IMR-90 (cell line): ENCODE results near the gene ANKRD11. TPM values are rescaled to one million over a fixed set of nuclear protein-coding genes. Genes with fewer than 3 reads are reported as not detected.
"Not testable (repeated sequence)": the region's sequence is repeated elsewhere in the genome, so short reads cannot be mapped to it uniquely, and the experiment has no call there.

Experiments
- ATAC-seq: fragments of 200-7000 bp; cut with Tn5 transposase; 2 replicates; pipeline ENCODE4 v1.9.1; 2020; ENCODE audit warnings: low read depth, mild to moderate bottlenecking, moderate library complexity
- BruUV-seq: library from RNA; stranded (reverse); fragments of 400-500 nt; replicated peaks from 2 replicates; lab custom pipeline; 2021; lab: Mats Ljungman, UMichigan
- CTCF ChIA-PET: fragments of 300-600 bp; formaldehyde crosslinking; extraction: SDS; loops from one replicate; lab custom pipeline; 2021; ENCODE audit warnings: antibody characterized with exemption; lab: Yijun Ruan, JAX
- POLR2A ChIA-PET: fragments of 300-600 bp; sonication (Branson Sonifier 250); formaldehyde crosslinking; loops from one replicate; lab custom pipeline; 2022; ENCODE audit warnings: antibody characterized with exemption; ENCODE audit not compliant: unreplicated experiment; lab: Charles Lee
- DNase-seq: peaks from one replicate; pipeline ENCODE4 v3.0.0; 2013
- H2AFZ ChIP-seq: replicated peaks from 2 replicates; pipeline ENCODE3; 2013; ENCODE audit warnings: low read length, mild to moderate bottlenecking; ENCODE audit not compliant: poor library complexity
- H2AK5ac ChIP-seq: 2 replicates; pipeline ENCODE4 v1.6.1; 2013; ENCODE audit warnings: low read depth, low read length, inconsistent platforms
- H2AK9ac ChIP-seq: replicated peaks from 2 replicates; pipeline ENCODE3; 2013; ENCODE audit warnings: mild to moderate bottlenecking, low read depth, low read length, moderate library complexity; ENCODE audit not compliant: poor library complexity
- H2BK120ac ChIP-seq: 2 replicates; pipeline ENCODE4 v1.6.1; 2013; ENCODE audit warnings: low read depth, low read length, inconsistent platforms
- H2BK15ac ChIP-seq: 3 replicates; pipeline ENCODE4 v1.6.1; 2013; ENCODE audit warnings: low read depth, low read length, inconsistent platforms
- H2BK20ac ChIP-seq: 2 replicates; pipeline ENCODE4 v1.6.1; 2013; ENCODE audit warnings: low read depth, mild to moderate bottlenecking, inconsistent platforms, low read length, moderate library complexity
- H2BK5ac ChIP-seq: 2 replicates; pipeline ENCODE4 v1.6.1; 2013; ENCODE audit warnings: mild to moderate bottlenecking, low read depth, low read length, inconsistent platforms; ENCODE audit not compliant: poor library complexity, severe bottlenecking
- H3K14ac ChIP-seq: replicated peaks from 2 replicates; pipeline ENCODE4 v1.6.1; 2013; ENCODE audit warnings: low read depth, low read length, inconsistent platforms
- H3K18ac ChIP-seq: 2 replicates; pipeline ENCODE4 v1.6.1; 2013; ENCODE audit warnings: low read depth, low read length, control low read depth
- H3K23ac ChIP-seq: 2 replicates; pipeline ENCODE4 v1.6.1; 2013; ENCODE audit warnings: low read depth, low read length, inconsistent platforms
- H3K27ac ChIP-seq: 2 replicates; pipeline ENCODE4 v1.5.1; 2013; ENCODE audit warnings: mild to moderate bottlenecking, control low read depth, low read length; ENCODE audit not compliant: insufficient read depth
- H3K27me3 ChIP-seq: 2 replicates; pipeline ENCODE4 v1.6.1; 2013; ENCODE audit warnings: low read length; ENCODE audit not compliant: control insufficient read depth, insufficient read depth
- H3K36me3 ChIP-seq: 2 replicates; pipeline ENCODE4 v1.6.1; 2013; ENCODE audit warnings: low read length, mixed read lengths; ENCODE audit not compliant: control insufficient read depth, insufficient read depth
- H3K4ac ChIP-seq: 2 replicates; pipeline ENCODE4 v1.6.1; 2013; ENCODE audit warnings: low read depth, low read length, inconsistent platforms
- H3K4me1 ChIP-seq: 2 replicates; pipeline ENCODE4 v1.6.1; 2013; ENCODE audit warnings: low read length, mixed read lengths; ENCODE audit not compliant: control insufficient read depth, insufficient read depth
- H3K4me2 ChIP-seq: 2 replicates; pipeline ENCODE4 v1.6.1; 2013; ENCODE audit warnings: low read depth, mild to moderate bottlenecking, control low read depth, low read length, moderate library complexity
- H3K4me3 ChIP-seq: 2 replicates; pipeline ENCODE4 v1.5.1; 2013; ENCODE audit warnings: low read depth, mild to moderate bottlenecking, control low read depth, low read length, moderate library complexity; ENCODE audit not compliant: insufficient read depth
- H3K56ac ChIP-seq: 2 replicates; pipeline ENCODE4 v1.6.1; 2013; ENCODE audit warnings: low read length, inconsistent platforms; ENCODE audit not compliant: insufficient read depth; ENCODE audit errors: extremely low read depth
- H3K79me1 ChIP-seq, 2 experiments: 2 replicates each; pipeline ENCODE4 v1.6.1; 2013; ENCODE audit warnings: low read length in 2 of 2, inconsistent platforms in 1 of 2, low read depth in 1 of 2
- H3K9ac ChIP-seq: 2 replicates; pipeline ENCODE4 v1.6.1; 2013; ENCODE audit warnings: low read depth, low read length, control low read depth
- H3K9me1 ChIP-seq: 2 replicates; pipeline ENCODE4 v1.6.1; 2013; ENCODE audit warnings: low read length, inconsistent platforms; ENCODE audit not compliant: insufficient read depth
- H3K9me3 ChIP-seq: 2 replicates; pipeline ENCODE4 v1.6.1; 2013; ENCODE audit warnings: low read length; ENCODE audit not compliant: control insufficient read depth, insufficient read depth
- H4K20me1 ChIP-seq: 2 replicates; pipeline ENCODE4 v1.6.1; 2013; ENCODE audit warnings: low read length, inconsistent platforms; ENCODE audit not compliant: insufficient read depth
- H4K5ac ChIP-seq: 2 replicates; pipeline ENCODE4 v1.6.1; 2013; ENCODE audit warnings: mild to moderate bottlenecking, low read depth, low read length, control low read depth
- H4K8ac ChIP-seq, 2 experiments: 2 replicates each; pipeline ENCODE4 v1.6.1; 2013; ENCODE audit warnings: low read depth in 2 of 2, low read length in 2 of 2, control low read depth in 1 of 2, inconsistent platforms in 1 of 2
- H4K91ac ChIP-seq: 2 replicates; pipeline ENCODE4 v1.6.1; 2013; ENCODE audit warnings: low read depth, low read length, inconsistent platforms; ENCODE audit not compliant: insufficient read depth
- WGBS, 2 experiments: methylation state at CpG; one replicate each; pipeline versions ENCODE4 v1.1.5 to v1.1.7; 2013; ENCODE audit warnings: missing lambda C conversion rate in 2 of 2; ENCODE audit not compliant: insufficient read length in 1 of 2; ENCODE audit errors: extremely low coverage in 2 of 2; 5-methylcytosine and 5-hydroxymethylcytosine counted together
- dilution Hi-C: fragments of 300-500 bp; cut with HindIII; formaldehyde crosslinking; loops from one replicate; pipeline ENCODE4 v1.14.3; 2018; ENCODE audit warnings: low sequenced_read_pairs; ENCODE audit not compliant: unreplicated experiment
- in situ Hi-C: fragments of 300-500 bp; cut with MboI; formaldehyde crosslinking; loops from 3 replicates; pipeline ENCODE4 v1.14.3; 2019; ENCODE audit warnings: low sequenced_read_pairs, inconsistent platforms, mixed read lengths
- intact Hi-C: fragments of 100-400 bp; cut with micrococcal nuclease; formaldehyde crosslinking; loops from 2 replicates; pipeline ENCODE4 v1.10.0; 2022
- polyA plus RNA-seq, 3 experiments: library from polyadenylated mRNA; depleted of rRNA; stranded (reverse); fragments of >200 nt; gene quantifications; 2 replicates each; pipeline ENCODE4 v1.2.3, GENCODE V29; 2012; ENCODE audit warnings: low replicate concordance in 1 of 3
- total RNA-seq: library from RNA; depleted of rRNA; stranded (reverse); fragments of >200 nt; gene quantifications from 2 replicates; pipeline ENCODE4 v1.2.3, GENCODE V29; 2012

ANKRD11 gene
- total and polyA plus RNA-seq, 2 of the 4 experiments (the other 2 are of a cell fraction) = 46.8 to 71.9 TPM

GRCh38 chr16:89259901-89260300 lies 230.5 kb downstream of the ANKRD11 start:
- H4K20me1 ChIP-seq, H3K4me3 ChIP-seq, H3K79me1 ChIP-seq, H3K27ac ChIP-seq, H2BK5ac ChIP-seq, H4K91ac ChIP-seq, H2BK20ac ChIP-seq, dilution Hi-C loops, in situ Hi-C loops, H3K23ac ChIP-seq, H3K9ac ChIP-seq, intact Hi-C loops, H3K14ac ChIP-seq, H3K36me3 ChIP-seq, ATAC-seq, H4K5ac ChIP-seq, POLR2A ChIA-PET, DNase-seq, H3K4me1 ChIP-seq, H3K27me3 ChIP-seq, H3K18ac ChIP-seq, H4K8ac ChIP-seq, H2AK9ac ChIP-seq, H3K9me1 ChIP-seq, H3K4ac ChIP-seq, H2AK5ac ChIP-seq, H3K56ac ChIP-seq, H3K4me2 ChIP-seq, H2BK120ac ChIP-seq, BruUV-seq, H2AFZ ChIP-seq, H3K9me3 ChIP-seq, H2BK15ac ChIP-seq: not testable (repeated sequence)
- CTCF ChIA-PET = interaction anchor here (0.8 kb wide), 1 partner anchor 192 kb away, joined by 3 read pairs; no protein-coding TSS in a partner anchor
- WGBS, 2 experiments = 98% methylated on average over 6 of the region's 13 CpGs; no CpG with 5 or more reads in 1 of the 2 experiments
